ENCODE measurements around the gene RUNX1. TPM values are rescaled to one million over a fixed set of nuclear protein-coding genes. Genes with fewer than 3 reads are reported as not detected.

Gene RUNX1
- total RNA-seq, 4 donors from 2014 or later: 3.9 to 14.5 (median 5.8) TPM

GRCh38 chr21:34883491-34884271, 165.4 kb downstream of the RUNX1 start:
- no peaks in the 10 kb centered on the region for H3K9me3 ChIP-seq
- peak overlapping the region in 1 of 4 donors; percentile 6 for H3K27ac ChIP-seq
- no peak overlapping the region for H3K4me3 ChIP-seq
- peaks cover 61% of the 10 kb centered on the region for H3K27me3 ChIP-seq
- WGBS, 2 donors (ENCODE audit: low coverage in 1 of 2): 81 to 84% methylated on average over 6 of the region's 6 CpGs
- ATAC-seq: no peak
- H3K4me1 ChIP-seq: peaks cover 0 to 29% (median 8%) of the 10 kb centered on the region in 3 donors
- no peaks in the 10 kb centered on the region for H3K36me3 ChIP-seq
- TF ChIP-seq, protein P1, sequence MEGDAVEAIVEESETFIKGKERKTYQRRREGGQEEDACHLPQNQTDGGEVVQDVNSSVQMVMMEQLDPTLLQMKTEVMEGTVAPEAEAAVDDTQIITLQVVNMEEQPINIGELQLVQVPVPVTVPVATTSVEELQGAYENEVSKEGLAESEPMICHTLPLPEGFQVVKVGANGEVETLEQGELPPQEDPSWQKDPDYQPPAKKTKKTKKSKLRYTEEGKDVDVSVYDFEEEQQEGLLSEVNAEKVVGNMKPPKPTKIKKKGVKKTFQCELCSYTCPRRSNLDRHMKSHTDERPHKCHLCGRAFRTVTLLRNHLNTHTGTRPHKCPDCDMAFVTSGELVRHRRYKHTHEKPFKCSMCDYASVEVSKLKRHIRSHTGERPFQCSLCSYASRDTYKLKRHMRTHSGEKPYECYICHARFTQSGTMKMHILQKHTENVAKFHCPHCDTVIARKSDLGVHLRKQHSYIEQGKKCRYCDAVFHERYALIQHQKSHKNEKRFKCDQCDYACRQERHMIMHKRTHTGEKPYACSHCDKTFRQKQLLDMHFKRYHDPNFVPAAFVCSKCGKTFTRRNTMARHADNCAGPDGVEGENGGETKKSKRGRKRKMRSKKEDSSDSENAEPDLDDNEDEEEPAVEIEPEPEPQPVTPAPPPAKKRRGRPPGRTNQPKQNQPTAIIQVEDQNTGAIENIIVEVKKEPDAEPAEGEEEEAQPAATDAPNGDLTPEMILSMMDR (IDR thresholded peaks at IDR 0.05): no peak
- TF ChIP-seq EP300 (IDR thresholded peaks at IDR 0.05) (no peak), POLR2A (IDR thresholded peaks at IDR 0.05) (no peak), POLR2AphosphoS5 (IDR thresholded peaks at IDR 0.05) (no peak)

GRCh38 chr21:34882719-34883131, 166.4 kb downstream of the RUNX1 start:
- peaks cover 62% of the 10 kb centered on the region for H3K27me3 ChIP-seq

DNA sequence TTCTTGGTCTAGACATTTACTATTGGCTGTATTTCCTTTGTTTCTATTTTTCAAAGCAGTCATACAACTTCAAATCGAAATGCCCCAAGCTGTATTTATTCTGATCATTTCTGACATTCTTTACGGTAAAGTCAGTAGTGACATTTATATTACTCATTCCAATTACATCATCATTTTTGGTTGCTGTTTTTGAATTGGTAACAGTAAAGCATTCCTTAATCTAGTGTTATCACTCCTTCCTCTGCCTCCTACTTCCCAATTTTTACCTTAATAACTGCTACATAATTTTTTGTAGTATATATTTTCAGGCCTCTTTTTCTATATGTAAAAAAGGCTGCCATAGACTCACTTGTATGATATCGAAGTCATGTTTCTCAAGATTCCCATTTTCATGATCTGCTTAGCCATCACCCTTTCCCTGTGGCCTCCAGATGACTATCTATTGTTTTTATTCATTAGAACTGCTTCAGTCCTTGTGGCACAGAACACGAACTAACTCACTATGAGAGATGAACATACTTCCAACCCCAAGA, 167.2 kb downstream of the RUNX1 start:
- Histone ChIP-seq H3K27ac (no peak overlapping the region), H3K4me3 (no peak overlapping the region), H3K36me3 (no peaks in the 10 kb centered on the region), H3K27me3 (peaks cover 60% of the 10 kb centered on the region), H3K9me3 (no peaks in the 10 kb centered on the region), H3K4me1 (peaks cover 0 to 12% (median 5%) of the 10 kb centered on the region in 3 donors)
- WGBS, 2 donors (ENCODE audit: low coverage in 1 of 2): 54 to 83% methylated on average over 3 to 4 of the region's 4 CpGs
- no peak for ATAC-seq
- TF ChIP-seq, protein P1 (IDR thresholded peaks at IDR 0.05): no peak
- TF ChIP-seq EP300 (IDR thresholded peaks at IDR 0.05) (no peak), POLR2A (IDR thresholded peaks at IDR 0.05) (no peak)

More at GRCh38 chr21:34882719-34883131, 166.4 kb downstream of the RUNX1 start:
- H3K27ac ChIP-seq: no peak overlapping the region
- 60 to 67% methylated on average over 1 to 2 of the region's 2 CpGs for WGBS, 2 donors (ENCODE audit: low coverage in 1 of 2)
- no peaks in the 10 kb centered on the region for H3K36me3 ChIP-seq
- TF ChIP-seq POLR2AphosphoS5 (IDR thresholded peaks at IDR 0.05) (no peak), EP300 (IDR thresholded peaks at IDR 0.05) (no peak), POLR2A (IDR thresholded peaks at IDR 0.05) (no peak)
- TF ChIP-seq, protein P1 (IDR thresholded peaks at IDR 0.05): no peak
- peaks cover 0 to 20% (median 8%) of the 10 kb centered on the region in 3 donors for H3K4me1 ChIP-seq
- no peak overlapping the region for H3K4me3 ChIP-seq
- no peaks in the 10 kb centered on the region for H3K9me3 ChIP-seq
- peak; percentile 41 for ATAC-seq

- H3K27ac ChIP-seq: no peak overlapping the region
- no peaks in the 10 kb centered on the region for H3K9me3 ChIP-seq
- H3K27me3 ChIP-seq: peaks cover 55% of the 10 kb centered on the region
- no peak overlapping the region for H3K4me3 ChIP-seq
- H3K4me1 ChIP-seq: peaks cover 0 to 7% (median under 1%) of the 10 kb centered on the region in 3 donors
- TF ChIP-seq, protein P1 (IDR thresholded peaks at IDR 0.05): no peak
- no peak for TF ChIP-seq POLR2AphosphoS5 (IDR thresholded peaks at IDR 0.05)
- TF ChIP-seq EP300 (IDR thresholded peaks at IDR 0.05): no peak
- WGBS, 2 donors (ENCODE audit: low coverage in 1 of 2): 76 to 86% methylated on average over 3 of the region's 3 CpGs
- H3K36me3 ChIP-seq: no peaks in the 10 kb centered on the region
- no peak for ATAC-seq
Observed at GRCh38 chr21:34881421-34881820, 167.7 kb downstream of the RUNX1 start.

DNA sequence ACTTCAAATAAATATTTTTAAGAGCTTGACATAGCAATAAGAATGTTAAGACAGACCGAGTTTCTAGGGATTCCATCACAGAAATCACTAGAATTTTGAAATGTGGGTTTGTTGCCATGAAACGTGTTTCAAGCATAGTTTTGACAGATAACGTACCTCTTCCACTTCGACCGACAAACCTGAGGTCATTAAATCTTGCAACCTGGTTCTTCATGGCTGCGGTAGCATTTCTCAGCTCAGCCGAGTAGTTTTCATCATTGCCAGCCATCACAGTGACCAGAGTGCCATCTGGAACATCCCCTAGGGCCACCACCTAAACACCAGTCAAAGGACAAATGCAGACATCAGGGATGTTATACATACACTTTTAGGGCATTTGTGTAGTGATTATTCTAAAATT, 168.7 kb downstream of the RUNX1 start:
- Histone ChIP-seq H3K4me3 (no peak overlapping the region), H3K36me3 (no peaks in the 10 kb centered on the region), H3K27me3 (peaks cover 45% of the 10 kb centered on the region), H3K27ac (no peak overlapping the region), H3K9me3 (no peaks in the 10 kb centered on the region), H3K4me1 (no peaks in the 10 kb centered on the region)
- TF ChIP-seq, protein P1 (IDR thresholded peaks at IDR 0.05): no peak
- TF ChIP-seq EP300 (IDR thresholded peaks at IDR 0.05) (no peak), POLR2AphosphoS5 (IDR thresholded peaks at IDR 0.05) (no peak), POLR2A (IDR thresholded peaks at IDR 0.05) (no peak)
- 84 to 91% methylated on average over 7 of the region's 7 CpGs for WGBS, 2 donors (ENCODE audit: low coverage in 1 of 2)
- ATAC-seq: no peak
